ENCODE results near the gene GSG1.

GRCh38 chr12:13117029-13117428 is 13.6 kb upstream of the GSG1 start:
- no peak for TF ChIP-seq CTCF (IDR thresholded peaks at IDR 0.05)
- TF ChIP-seq POLR2A (IDR thresholded peaks at IDR 0.05), result no peak
